Stimulated activated CD4-positive, alpha-beta T cell treated with anti-CD3 and anti-CD28 coated beads, Interleukin-4, amount 100 ng/mL, for 4 hours (primary cell): ENCODE measurements around the gene IL12A.
A peak's percentile ranks its signal among the peaks of the same experiment; 100 is the strongest.

Experiments used
- DNase-seq, 2 experiments: peaks; one replicate each; pipeline ENCODE4 v3.0.0-alpha.2; 2020

Gene IL12A

GRCh38 chr3:159991591-159991990, 3.0 kb downstream of the IL12A start:
- DNase-seq, result no peak

GRCh38 chr3:159992589-159992988, 4.0 kb downstream of the IL12A start:
- no peak for DNase-seq

GRCh38 chr3:159994182-159994581, 5.5 kb downstream of the IL12A start:
- no peak for DNase-seq

- no peak for DNase-seq
Observed at GRCh38 chr3:159995091-159995490, 6.5 kb downstream of the IL12A start.

- DNase-seq, result no peak
Observed at GRCh38 chr3:159996018-159996417, 7.4 kb downstream of the IL12A start.

- DNase-seq, result no peak
Observed at GRCh38 chr3:159996959-159997358, 8.3 kb downstream of the IL12A start.

GRCh38 chr3:160001148-160001760, 12.6 kb downstream of the IL12A start:
- DNase-seq, result no peak

- DNase-seq, result no peak
Observed at GRCh38 chr3:160001850-160002623, 13.4 kb downstream of the IL12A start.

- peak in 1 of 2 experiments; percentile 16 for DNase-seq
Observed at GRCh38 chr3:160003520-160004128, 15.0 kb downstream of the IL12A start.

GRCh38 chr3:160005004-160005403, 16.4 kb downstream of the IL12A start:
- no peak for DNase-seq

- DNase-seq, result no peak
Observed at GRCh38 chr3:160006282-160007163, 17.9 kb downstream of the IL12A start.

- no peak for DNase-seq
Observed at GRCh38 chr3:160008961-160009360, 20.3 kb downstream of the IL12A start.

GRCh38 chr3:160009525-160009924, 20.9 kb downstream of the IL12A start:
- no peak for DNase-seq

GRCh38 chr3:160010578-160010977, 21.9 kb downstream of the IL12A start:
- no peak for DNase-seq

GRCh38 chr3:160012108-160012507, 23.5 kb downstream of the IL12A start:
- no peak for DNase-seq

GRCh38 chr3:160016972-160017371, 28.3 kb downstream of the IL12A start:
- no peak for DNase-seq

- no peak for DNase-seq
Observed at GRCh38 chr3:160018959-160019358, 30.3 kb downstream of the IL12A start.

GRCh38 chr3:160020057-160020711, 31.5 kb downstream of the IL12A start:
- DNase-seq, result no peak

GRCh38 chr3:160022068-160022467, 33.4 kb downstream of the IL12A start:
- no peak for DNase-seq

- DNase-seq, result no peak
Observed at GRCh38 chr3:160023476-160023875, 34.8 kb downstream of the IL12A start.

GRCh38 chr3:160027541-160028195, 39.0 kb downstream of the IL12A start:
- DNase-seq, result no peak

- DNase-seq, result no peak
Observed at GRCh38 chr3:160035757-160036156, 47.1 kb downstream of the IL12A start.
